ENCODE results near the gene ECSCR. TPM values are rescaled to one million over a fixed set of nuclear protein-coding genes. Genes with fewer than 3 reads are reported as not detected.

The ECSCR gene, protein sequence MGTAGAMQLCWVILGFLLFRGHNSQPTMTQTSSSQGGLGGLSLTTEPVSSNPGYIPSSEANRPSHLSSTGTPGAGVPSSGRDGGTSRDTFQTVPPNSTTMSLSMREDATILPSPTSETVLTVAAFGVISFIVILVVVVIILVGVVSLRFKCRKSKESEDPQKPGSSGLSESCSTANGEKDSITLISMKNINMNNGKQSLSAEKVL
- total RNA-seq (2022; extraction: Qiagen RNA extraction), result not detected in 5 replicates

DNA sequence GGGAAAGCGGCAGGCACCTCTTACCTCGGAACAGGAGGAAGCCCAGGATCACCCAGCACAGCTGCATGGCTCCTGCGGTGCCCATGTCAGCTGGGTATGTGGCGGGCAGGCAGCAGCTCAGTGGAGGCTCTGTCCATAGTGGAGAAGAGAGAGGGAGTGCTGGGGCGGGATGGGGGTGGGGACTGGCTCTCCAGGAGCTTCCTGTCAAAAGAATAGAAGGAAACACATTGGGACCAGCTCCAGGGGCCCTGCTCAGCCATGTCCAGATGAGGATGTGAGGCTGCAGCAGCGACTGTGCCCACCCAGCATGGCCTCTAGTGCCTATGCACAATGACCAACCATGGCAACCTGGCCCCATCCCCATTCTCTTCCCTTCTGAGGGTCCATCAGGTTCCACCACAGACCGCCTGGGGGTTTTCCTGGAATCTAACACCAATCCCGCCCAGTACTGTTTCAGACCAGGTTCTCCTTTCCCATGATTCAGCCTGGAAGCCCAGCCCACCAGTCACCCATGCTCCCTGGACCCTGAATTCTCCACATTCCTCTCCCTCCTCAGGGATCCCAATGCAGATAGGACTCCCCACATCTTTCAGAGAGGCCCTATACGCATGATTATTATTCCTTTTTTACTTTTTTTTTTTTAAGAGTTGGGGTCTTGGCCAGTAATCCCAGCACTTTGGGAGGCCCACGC is at the start of gene ECSCR:
Gene ECSCR, minus strand, starts transcription at position 158 of the 691 bp plus-strand sequence. Its CDS starts 73 bp downstream, at position 85.

DNA sequence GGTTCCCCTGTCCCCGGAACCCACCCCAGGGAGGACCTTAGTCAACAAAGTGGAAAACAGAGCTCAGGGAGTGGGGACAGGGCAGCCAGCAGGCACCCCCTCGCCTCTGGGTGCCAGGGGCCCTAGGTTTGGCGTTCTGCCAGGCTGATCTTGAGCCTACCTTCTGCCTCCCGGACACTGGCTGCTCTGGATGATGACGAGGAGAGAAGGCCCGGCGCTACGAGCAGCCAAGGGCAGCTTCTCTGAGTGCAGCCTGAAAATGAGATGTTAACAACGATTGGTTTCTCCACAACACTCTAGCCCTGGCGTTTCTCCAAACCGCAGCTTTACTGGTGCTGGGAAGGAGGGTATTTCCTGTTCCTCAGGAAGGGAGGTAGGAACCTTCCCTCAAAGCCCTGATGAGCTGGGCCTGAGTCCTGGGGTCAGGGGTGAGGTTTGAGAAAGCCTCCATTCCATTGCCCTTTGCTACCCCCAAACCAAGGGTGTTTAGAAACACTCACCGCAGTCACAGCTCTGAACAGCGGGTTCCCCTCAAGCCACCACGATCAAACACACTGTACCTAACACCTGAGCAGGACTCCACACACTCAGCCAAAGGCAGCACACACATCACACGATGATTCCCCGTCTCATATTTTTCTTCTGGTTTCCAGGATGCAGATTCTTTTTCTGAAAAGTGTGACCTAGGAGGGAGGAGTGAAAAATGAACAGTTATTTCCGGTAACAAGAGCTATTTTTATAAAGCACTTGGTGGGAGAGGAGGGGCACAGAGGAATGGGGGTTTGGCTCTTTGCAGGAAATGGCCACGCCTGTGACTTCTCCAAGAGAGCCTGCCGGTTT is 19.7 kb upstream of the ECSCR start, which contains the start of gene STING1:
Gene STING1, minus strand, starts transcription at position 709 of the 840 bp plus-strand sequence. CDS start 1,054 bp downstream, outside the sequence.

DNA sequence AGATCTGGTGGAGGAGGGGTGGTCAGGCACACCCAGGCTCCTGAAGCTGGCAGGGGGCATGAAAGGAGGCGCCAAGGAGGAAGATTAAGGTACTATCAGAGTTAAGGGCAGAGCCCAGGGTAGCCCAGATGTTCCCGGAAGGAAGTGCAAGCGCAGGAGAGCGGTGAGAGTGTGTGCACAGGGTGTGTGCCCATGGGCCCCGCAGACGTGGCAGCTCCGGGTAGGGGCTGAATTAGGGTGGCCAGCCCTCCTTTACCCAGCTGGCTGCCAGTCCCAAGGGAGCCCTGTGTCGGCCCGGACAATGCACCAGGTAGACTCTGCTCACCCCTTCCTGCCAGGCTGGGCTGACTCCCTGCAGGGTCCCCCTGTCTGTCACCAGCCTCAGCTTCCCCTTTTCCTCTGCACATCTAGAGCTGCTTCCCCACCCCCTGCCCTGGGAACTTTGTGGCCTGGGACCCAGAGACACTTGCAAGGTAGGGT is 8.3 kb upstream of the ECSCR start, which contains the start of gene SMIM33:
Gene SMIM33, plus strand, starts transcription at position 184 of the 480 bp plus-strand sequence. Its CDS starts 118 bp downstream, at position 302.

DNA sequence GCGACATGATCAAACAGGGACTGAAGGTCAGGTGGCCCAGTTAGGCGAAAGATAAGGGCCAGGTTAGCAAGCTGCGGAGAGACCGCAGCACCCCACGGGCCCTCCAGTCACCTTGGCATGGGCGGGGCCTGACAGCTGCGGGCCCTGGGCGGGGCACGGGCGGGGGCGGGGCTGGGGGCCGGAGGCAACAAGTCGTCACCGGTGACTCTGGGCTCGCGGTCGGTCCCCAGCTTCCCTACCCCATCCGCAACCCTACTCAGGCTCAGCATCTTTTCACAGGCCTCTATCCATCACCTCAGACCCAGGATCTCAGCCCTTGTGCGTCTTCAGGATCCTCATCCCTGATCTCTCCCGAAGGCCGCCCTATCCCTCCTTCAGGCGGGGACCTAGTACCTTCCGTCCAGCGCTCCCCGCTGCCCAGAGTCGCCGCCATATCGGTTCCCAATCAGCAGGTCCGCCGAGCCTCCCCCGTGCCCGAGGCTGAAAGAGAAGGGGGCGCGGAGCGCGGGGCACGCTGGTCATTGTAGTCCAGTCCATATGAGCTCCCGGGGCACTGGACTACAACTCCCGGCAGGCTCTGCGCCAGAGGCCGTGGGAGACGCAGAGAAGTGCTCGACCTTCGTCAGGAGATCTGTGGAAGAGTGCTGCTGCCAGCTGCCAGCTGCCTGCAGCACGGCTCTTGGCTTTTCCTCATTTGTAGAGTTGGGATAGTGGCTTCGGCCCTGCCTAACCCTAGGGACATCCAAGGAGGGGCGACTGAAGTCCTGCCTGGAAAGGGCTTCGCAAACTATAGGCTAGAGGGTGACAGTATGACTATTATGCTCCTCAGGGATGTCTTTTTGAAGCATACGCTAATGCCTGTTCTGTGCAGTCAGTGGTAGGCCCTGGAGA is 23.3 kb downstream of the ECSCR start, which contains the start of gene DNAJC18:
Gene DNAJC18, minus strand, starts transcription at position 513 of the 891 bp plus-strand sequence. Its CDS starts 80 bp downstream, at position 433.

DNA sequence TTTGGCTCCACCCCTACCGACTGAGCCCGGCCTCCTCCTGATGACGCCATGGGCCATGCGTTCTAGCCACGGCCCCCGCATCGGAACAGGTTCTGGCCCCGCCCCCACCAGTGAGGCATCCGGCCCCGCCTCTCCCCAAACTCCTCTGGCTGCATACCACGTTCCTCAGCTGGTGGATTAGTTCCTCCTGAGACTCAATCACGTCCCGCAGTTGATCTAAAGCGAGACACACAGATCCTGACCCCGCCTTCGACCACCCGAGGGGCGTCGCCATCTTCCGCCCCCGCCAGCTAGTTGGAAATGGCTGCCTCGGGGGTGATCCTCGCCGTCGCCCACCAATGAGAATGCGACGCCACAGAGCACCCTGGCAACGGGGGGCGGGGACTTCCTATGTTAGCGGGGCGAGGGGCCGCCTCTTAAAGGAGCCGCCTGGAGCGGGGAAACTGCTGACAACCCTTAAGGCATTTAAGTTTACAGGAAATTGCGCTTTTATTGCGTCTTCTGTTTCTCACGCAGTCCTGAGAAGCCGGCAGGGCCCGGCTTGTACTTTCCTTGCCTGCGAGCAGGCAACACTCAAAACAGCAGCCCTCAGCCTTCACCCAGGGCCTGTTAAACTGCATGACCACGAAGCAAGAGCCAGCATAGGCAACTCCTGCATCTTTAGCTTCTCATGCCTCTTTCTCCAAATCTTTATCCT is 58.6 kb downstream of the ECSCR start, which contains the start of gene SPATA24:
Gene SPATA24, minus strand, starts transcription at position 303 of the 697 bp plus-strand sequence. Its CDS starts 29 bp downstream, at position 274.

Other genes starting within 250 kb of the ECSCR start
- 156 to 198 TPM (median 171 TPM) in 5 replicates for gene MATR3, start 169.0 kb downstream of the ECSCR start, total RNA-seq (2022; extraction: Qiagen RNA extraction)
- 77.7 to 101 TPM (median 83.2 TPM) in 5 replicates for gene PAIP2, start 120.9 kb downstream of the ECSCR start, total RNA-seq (2022; extraction: Qiagen RNA extraction)
- gene SLC23A1, start 79.4 kb downstream of the ECSCR start, total RNA-seq (2022; extraction: Qiagen RNA extraction), result 1.1 to 1.8 TPM (median 1.3 TPM) in 5 replicates
- gene MZB1, start 72.8 kb downstream of the ECSCR start, total RNA-seq (2022; extraction: Qiagen RNA extraction), result 0.29 TPM in 1 of 5 replicates, not detected in the others
- 0.15 to 0.29 TPM (median 0.22 TPM) in 5 replicates for gene PROB1, start 67.6 kb downstream of the ECSCR start, total RNA-seq (2022; extraction: Qiagen RNA extraction)
- 3.9 to 6.0 TPM (median 5.3 TPM) in 5 replicates for gene SPATA24, start 58.7 kb downstream of the ECSCR start, total RNA-seq (2022; extraction: Qiagen RNA extraction)
- 5.6 to 9.3 TPM (median 8.1 TPM) in 5 replicates for gene DNAJC18, start 23.2 kb downstream of the ECSCR start, total RNA-seq (2022; extraction: Qiagen RNA extraction)
- not detected in 5 replicates for gene SMIM33, start 8.3 kb upstream of the ECSCR start, total RNA-seq (2022; extraction: Qiagen RNA extraction)
- 0.78 to 1.4 TPM (median 1.1 TPM) in 5 replicates for gene STING1, start 20.0 kb upstream of the ECSCR start, total RNA-seq (2022; extraction: Qiagen RNA extraction)
- 124 to 183 TPM (median 163 TPM) in 5 replicates for gene UBE2D2, start 98.6 kb upstream of the ECSCR start, total RNA-seq (2022; extraction: Qiagen RNA extraction)
- gene CXXC5, start 185.6 kb upstream of the ECSCR start, total RNA-seq (2022; extraction: Qiagen RNA extraction), result 13.8 to 20.9 TPM (median 19.3 TPM) in 5 replicates

Measured in A549 treated with Mapracorat at 1 μM for 4 hours (cell line).